Adrenal gland (tissue), 12 donors: Measurements from ENCODE around the gene C9orf78. TPM values are rescaled to one million over a fixed set of nuclear protein-coding genes. Genes with fewer than 3 reads are reported as not detected.

Experiments
- DNase-seq, 7 donors: peaks; one replicate each; pipeline ENCODE4 v3.0.0-alpha.2; 2019 to 2020
- H3K27ac ChIP-seq, 5 donors: fragments of 200-600 bp; sonication (generic) in 4 of 5; 1 replicate in 3 of 5; 2 replicates in 2 of 5; pipeline versions ENCODE4 v1.5.1 to v1.8.0; 2016 to 2020; ENCODE audit warnings: mild to moderate bottlenecking in 1 of 5
- H3K27me3 ChIP-seq: fragments of 200-600 bp; 2 replicates; pipeline ENCODE4 v1.8.0; 2021
- H3K36me3 ChIP-seq, 2 donors: fragments of 200-600 bp; replicated peaks in 1 of 2; 1 replicate in 1 of 2; 2 replicates in 1 of 2; pipeline versions ENCODE4 v1.5.1 to v1.8.0; 2018 to 2022
- H3K4me1 ChIP-seq, 2 donors: fragments of 200-600 bp; replicated peaks in 1 of 2; 1 replicate in 1 of 2; 2 replicates in 1 of 2; pipeline versions ENCODE4 v1.5.1 to v1.8.0; 2018 to 2021
- H3K4me3 ChIP-seq, 4 donors: fragments of 200-600 bp; sonication (generic) in 3 of 4; one replicate each; pipeline ENCODE4 v1.5.1; 2016 to 2018
- H3K9me3 ChIP-seq, 3 donors: fragments of 200-600 bp; sonication (generic) in 1 of 3; replicated peaks in 1 of 3; 1 replicate in 2 of 3; 2 replicates in 1 of 3; pipeline versions ENCODE4 v1.5.1 to v1.8.0; 2016 to 2021
- POLR2A ChIP-seq, 2 donors: fragments of 450-650 bp; IDR thresholded peaks; one replicate each; pipeline ENCODE4 v1.6.1; 2017; ENCODE audit warnings: antibody characterized with exemption in 2 of 2, mild to moderate bottlenecking in 2 of 2, moderate library complexity in 1 of 2
- WGBS, 4 donors: extraction: QIAGEN DNeasy Blood & Tissue Kit in 2 of 4; methylation state at CpG; one replicate each; pipeline versions ENCODE4 v1.1.5 to v1.1.7; 2013 to 2017; 5-methylcytosine and 5-hydroxymethylcytosine counted together
- intact Hi-C, 2 donors: fragments of 100-400 bp; cut with DNase I; formaldehyde crosslinking; loops; one replicate each; pipeline versions ENCODE4 v1.14.1 to v1.15.0; 2022 to 2023
- polyA plus RNA-seq, 3 donors: library from polyadenylated mRNA; stranded (reverse); fragments of 200-250 nt in 2 of 3; fragments of 350-450 nt in 1 of 3; fragmentation: Illumina TruSeq in 1 of 3; extraction: RNeasy Lipid Tissue Mini Kit (QIAGEN cat#74804) in 1 of 3; gene quantifications; one replicate each; pipeline ENCODE4 v1.2.3, GENCODE V29; 2013 to 2014
- total RNA-seq, 9 donors: library from RNA; depleted of rRNA in 4 of 9; stranded (reverse); fragments of >200 nt in 4 of 9; fragments of 120-200 nt in 1 of 9; fragmentation: NEBNext Ultra II Directional in 1 of 9; extraction: Animal tissue kit (Norgen Biotek cat#: 25700) in 1 of 9; gene quantifications; one replicate each; pipeline versions ENCODE4 v1.1.0 to v1.2.4, GENCODE V29; 2013 to 2023
- TF ChIP-seq, protein P1 (sequence below), 6 experiments: fragments of 450-650 bp in 4 of 6; fragments of 200-600 bp in 2 of 6; sonication (generic) in 1 of 6; IDR thresholded peaks; 1 replicate in 5 of 6; 2 replicates in 1 of 6; pipeline versions ENCODE4 v1.5.1 to v1.8.0; 2016 to 2021; ENCODE audit warnings: antibody characterized with exemption in 6 of 6, mild to moderate bottlenecking in 2 of 6, moderate library complexity in 1 of 6
- donor health status: healthy with polysubstance abuse.
- donor health status: Bipolar disorder and iron deficiency.
- donor health status: DM: yes; HTN: yes; CAD: no.
- donor health status: DM: no; HTN: no; CAD: no.
- donor health status: DM: no; HTN: no; CAD: no.
- donor health status: DM: yes; HTN: yes; CAD: no.

C9orf78 gene
- total and polyA plus RNA-seq, 12 donors: 35.6 to 116 (median 43.2) TPM

DNA sequence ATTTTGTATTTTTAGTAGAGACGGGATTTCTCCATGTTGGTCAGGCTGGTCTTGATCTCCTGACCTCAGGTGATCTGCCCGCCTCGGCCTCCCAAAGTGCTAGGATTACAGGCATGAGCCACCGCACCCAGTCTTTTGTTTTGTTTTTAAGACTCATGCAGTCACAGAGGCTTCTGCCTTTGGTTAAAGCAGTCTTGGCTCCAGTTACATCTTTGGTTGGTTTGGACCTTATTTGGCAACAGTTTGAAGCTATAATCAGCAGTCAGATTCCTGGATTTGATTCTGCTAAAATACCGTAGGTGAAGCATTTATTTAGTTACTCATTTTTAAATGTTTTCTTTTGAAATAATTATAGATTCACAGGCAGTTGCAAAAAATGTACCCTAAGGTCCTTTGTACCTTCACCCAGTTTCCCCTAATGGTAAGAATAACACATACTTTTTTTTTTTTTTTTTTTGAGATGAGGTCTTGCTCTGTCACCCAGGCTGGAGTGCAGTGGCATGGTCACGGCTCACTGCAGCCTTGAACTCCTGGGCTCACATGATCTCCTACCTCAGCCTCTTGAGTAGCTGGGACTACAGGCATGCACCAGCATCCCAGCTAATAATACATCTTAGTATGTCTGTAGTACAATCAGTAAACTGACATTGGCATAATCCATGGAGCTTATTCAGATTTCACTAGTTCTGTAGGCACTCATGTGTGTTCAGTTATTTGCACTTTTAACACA lies 15.9 kb upstream of the C9orf78 start:
- H3K36me3 ChIP-seq: peaks cover 0 to 40% of the 10 kb centered on the region in 2 donors
- TF ChIP-seq POLR2A (IDR thresholded peaks at IDR 0.05): no peak
- TF ChIP-seq, protein P1, sequence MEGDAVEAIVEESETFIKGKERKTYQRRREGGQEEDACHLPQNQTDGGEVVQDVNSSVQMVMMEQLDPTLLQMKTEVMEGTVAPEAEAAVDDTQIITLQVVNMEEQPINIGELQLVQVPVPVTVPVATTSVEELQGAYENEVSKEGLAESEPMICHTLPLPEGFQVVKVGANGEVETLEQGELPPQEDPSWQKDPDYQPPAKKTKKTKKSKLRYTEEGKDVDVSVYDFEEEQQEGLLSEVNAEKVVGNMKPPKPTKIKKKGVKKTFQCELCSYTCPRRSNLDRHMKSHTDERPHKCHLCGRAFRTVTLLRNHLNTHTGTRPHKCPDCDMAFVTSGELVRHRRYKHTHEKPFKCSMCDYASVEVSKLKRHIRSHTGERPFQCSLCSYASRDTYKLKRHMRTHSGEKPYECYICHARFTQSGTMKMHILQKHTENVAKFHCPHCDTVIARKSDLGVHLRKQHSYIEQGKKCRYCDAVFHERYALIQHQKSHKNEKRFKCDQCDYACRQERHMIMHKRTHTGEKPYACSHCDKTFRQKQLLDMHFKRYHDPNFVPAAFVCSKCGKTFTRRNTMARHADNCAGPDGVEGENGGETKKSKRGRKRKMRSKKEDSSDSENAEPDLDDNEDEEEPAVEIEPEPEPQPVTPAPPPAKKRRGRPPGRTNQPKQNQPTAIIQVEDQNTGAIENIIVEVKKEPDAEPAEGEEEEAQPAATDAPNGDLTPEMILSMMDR (IDR thresholded peaks at IDR 0.05): no peak
- peaks cover 12 to 31% of the 10 kb centered on the region in 2 donors for H3K4me1 ChIP-seq
- no peaks in the 10 kb centered on the region for H3K9me3 ChIP-seq
- DNase-seq: peak in 2 of 7 donors; percentile 46 to 50
- H3K4me3 ChIP-seq: no peak overlapping the region
- WGBS, 4 donors: 66 to 81% (median 78%) methylated on average over 6 of the region's 6 CpGs
- H3K27ac ChIP-seq: peak overlapping the region in 3 of 5 donors; percentile 28 to 70 (median 54)
- intact Hi-C loops: no loop called here
- H3K27me3 ChIP-seq: no peaks in the 10 kb centered on the region

DNA sequence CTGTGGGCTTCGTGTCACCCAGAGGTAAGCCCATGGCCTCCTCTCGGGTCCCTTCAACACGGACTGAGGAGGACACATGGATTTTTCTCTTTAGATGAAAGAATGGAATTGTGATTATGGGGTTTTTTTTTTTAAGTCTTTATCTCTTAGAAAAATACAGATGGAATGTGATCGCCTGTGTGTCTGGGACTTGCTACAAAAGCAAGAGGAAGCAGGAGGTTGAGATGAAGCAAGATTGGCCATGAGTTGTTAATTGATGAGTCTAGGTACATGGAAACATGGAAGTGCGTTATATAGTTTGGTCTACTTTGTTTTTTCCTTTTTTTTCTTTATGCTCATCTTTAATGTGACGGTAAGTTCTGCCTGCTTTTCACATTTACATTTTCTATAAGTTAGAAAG lies 14.8 kb upstream of the C9orf78 start:
- Histone ChIP-seq H3K4me1 (peaks cover 12 to 31% of the 10 kb centered on the region in 2 donors), H3K9me3 (no peaks in the 10 kb centered on the region), H3K27ac (peak overlapping the region in 1 of 5 donors; percentile 50), H3K4me3 (no peak overlapping the region), H3K27me3 (no peaks in the 10 kb centered on the region), H3K36me3 (peaks cover 0 to 39% of the 10 kb centered on the region in 2 donors)
- DNase-seq: no peak
- 72 to 85% (median 80%) methylated on average over 6 of the region's 6 CpGs for WGBS, 4 donors
- intact Hi-C loops: no loop called here
- TF ChIP-seq, protein P1 (IDR thresholded peaks at IDR 0.05): no peak
- no peak for TF ChIP-seq POLR2A (IDR thresholded peaks at IDR 0.05)

DNA sequence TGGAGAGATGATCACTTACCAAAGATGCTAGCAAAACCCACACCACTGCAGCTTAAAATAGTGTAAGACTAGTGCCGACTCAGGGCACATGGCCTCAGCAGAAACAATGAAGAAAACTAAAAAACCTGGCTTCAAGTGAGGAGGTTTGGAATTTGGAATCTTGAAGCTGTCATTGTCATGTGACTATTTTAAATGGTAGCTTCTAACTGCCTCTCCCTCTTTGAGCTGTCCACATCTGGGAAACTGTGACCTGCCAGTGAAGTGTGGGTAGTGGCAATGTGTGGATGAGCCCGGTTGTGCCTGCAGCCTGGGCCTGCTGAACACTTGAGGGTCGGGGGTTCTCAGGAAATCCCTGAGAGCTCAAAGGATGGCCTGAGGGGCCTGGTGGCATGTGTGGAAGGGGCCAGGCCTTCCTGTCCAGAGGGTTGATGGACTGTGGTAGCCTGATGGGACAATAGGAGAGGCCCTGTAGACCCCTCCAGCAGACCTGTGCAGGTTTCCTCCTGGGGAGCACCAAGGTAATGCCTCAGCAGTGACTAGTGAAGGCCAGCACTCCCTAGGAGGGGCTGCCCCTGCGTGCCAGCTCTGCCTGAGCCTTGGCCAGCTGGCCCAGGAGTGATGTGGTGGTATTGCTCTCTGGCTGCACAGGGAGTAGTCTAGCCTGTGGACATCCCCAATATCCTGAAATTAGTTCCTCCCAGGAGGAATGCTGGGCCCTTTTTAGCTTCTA lies 13.8 kb upstream of the C9orf78 start:
- Histone ChIP-seq H3K4me1 (peaks cover 12 to 31% of the 10 kb centered on the region in 2 donors), H3K36me3 (peaks cover 0 to 29% of the 10 kb centered on the region in 2 donors), H3K27me3 (no peaks in the 10 kb centered on the region), H3K4me3 (no peak overlapping the region), H3K9me3 (no peaks in the 10 kb centered on the region), H3K27ac (peak overlapping the region in 1 of 5 donors; percentile 3)
- intact Hi-C loops: no loop called here
- DNase-seq: no peak
- TF ChIP-seq, protein P1 (IDR thresholded peaks at IDR 0.05): no peak
- TF ChIP-seq POLR2A (IDR thresholded peaks at IDR 0.05): no peak
- 71 to 94% (median 78%) methylated on average over 1 to 4 of the region's 4 CpGs for WGBS, 4 donors

DNA sequence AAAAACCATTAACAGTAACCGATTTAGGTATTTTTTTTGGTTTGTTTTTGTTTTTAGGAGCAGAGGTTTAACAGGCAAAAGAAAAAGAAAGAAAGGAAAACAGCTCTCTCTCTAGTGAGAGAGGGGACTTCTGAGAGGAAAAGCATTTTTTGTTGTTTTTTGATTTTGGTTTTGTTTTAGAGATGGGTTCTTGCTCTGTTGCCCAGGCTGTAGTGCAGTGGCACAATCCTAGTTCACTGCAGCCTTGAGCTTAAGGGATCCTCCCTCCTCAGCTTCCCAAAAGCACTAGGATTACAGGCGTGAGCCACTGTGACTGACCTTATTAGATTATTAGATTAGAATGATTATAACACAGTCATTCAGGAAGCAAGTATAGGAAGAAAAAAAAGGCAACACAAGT lies 10.3 kb upstream of the C9orf78 start:
- 46 to 55% (median 51%) methylated on average over 2 of the region's 2 CpGs for WGBS, 4 donors

More for the DNA sequence above, 10.3 kb upstream of the C9orf78 start:
- Histone ChIP-seq H3K4me1 (peaks cover 0 to 2% of the 10 kb centered on the region in 2 donors), H3K9me3 (no peaks in the 10 kb centered on the region), H3K27ac (peak overlapping the region in 1 of 5 donors; percentile 39), H3K4me3 (no peak overlapping the region), H3K36me3 (peaks cover 0 to 7% of the 10 kb centered on the region in 2 donors), H3K27me3 (no peaks in the 10 kb centered on the region)
- TF ChIP-seq, protein P1 (IDR thresholded peaks at IDR 0.05): no peak
- TF ChIP-seq POLR2A (IDR thresholded peaks at IDR 0.05): no peak
- DNase-seq: no peak
- intact Hi-C loops: no loop called here
